AG09309 (cell line): ENCODE measurements around the gene EPHA2.

ENCODE experiments used
- DNase-seq: peaks from one replicate; pipeline ENCODE4 v3.0.0-alpha.2; 2010; ENCODE audit warnings: low read depth
- H3K4me3 ChIP-seq: 2 replicates; pipeline ENCODE4 v1.5.1; 2011; ENCODE audit warnings: mild to moderate bottlenecking, low read depth, low read length, moderate library complexity; ENCODE audit not compliant: control insufficient read depth
- CTCF ChIP-seq: IDR thresholded peaks from 2 replicates; pipeline ENCODE4 v1.5.1; 2011; ENCODE audit warnings: mild to moderate bottlenecking, low read depth, low read length, inconsistent platforms; ENCODE audit not compliant: insufficient read depth, control insufficient read depth; ENCODE audit errors: missing control alignments

The EPHA2 gene

DNA sequence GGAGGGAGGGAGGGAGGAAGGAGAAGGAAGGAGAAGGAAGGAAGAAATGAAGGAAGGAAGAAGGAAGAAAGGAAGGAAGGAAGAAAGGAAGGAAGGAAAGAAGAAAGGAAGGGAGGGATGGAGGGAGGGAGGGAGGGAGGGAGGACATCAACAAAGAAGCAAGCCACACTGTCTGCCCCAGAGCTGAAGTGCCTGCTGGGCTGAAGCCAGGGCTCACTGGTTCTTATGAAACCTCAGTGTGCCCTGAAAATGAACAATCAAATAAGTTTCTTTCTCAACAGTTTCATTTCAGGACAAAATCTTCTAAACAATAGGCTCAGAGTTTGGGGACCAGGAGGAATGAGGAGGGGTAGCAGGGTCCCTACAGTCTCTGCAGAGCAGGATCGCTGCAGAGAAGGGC, 35.4 kb upstream of the EPHA2 start:
- H3K4me3 ChIP-seq: no peak overlapping the region
- no peak for DNase-seq
- no peak for TF ChIP-seq CTCF

DNA sequence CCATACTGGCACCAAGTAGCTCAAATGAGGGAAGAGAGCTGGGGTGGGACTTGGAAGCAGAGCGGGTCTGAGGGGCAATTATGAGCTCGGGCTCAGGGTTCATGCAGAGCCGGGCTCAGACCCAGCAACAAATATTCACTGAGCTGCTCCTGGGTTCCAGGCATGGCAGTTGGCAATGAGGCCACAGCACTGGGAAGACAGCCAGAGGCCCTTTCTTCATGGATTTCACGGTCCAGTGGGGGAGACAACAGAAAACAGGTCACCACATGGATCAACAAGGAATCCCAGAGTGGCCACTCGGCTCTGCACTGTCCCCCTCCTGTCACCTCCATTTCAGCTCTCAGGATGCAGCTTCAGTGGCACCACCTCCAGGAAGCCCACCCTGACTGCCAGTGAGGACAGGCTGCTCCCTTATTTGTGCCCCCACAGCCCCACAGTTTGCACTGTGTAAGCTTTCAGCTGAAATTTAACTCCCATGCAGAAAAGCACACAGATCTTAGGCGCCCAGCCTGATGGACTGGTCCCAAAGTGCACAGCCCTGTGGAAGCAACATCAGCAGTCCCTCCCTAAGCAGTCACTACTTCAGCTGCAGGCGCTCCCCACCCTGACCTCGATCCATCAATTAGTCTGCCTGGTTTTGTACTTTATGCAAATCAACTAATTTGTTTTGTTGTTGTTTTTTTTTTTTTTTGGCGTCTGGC, 34.2 kb upstream of the EPHA2 start:
- DNase-seq: no peak
- TF ChIP-seq CTCF: no peak
- no peak overlapping the region for H3K4me3 ChIP-seq

DNA sequence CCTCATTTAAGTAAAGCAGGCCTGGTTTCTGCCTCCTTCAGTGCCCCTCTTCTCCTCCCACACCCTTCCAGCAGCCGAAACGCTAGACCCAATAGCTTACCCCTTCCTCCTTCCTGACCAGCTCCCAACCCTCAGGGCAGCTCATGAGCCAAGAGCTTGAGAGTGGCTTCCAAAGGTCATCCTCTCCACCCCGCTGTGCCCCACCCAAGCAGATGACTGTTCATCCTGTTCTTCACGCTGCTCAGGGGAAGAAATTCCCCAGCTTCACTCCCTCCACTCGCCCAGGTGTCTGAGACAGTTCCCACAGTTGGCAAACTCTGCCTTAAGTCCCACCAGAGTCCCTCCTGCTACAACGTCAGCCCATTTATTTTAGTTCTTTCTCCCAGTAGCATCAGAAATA, 33.1 kb upstream of the EPHA2 start:
- no peak for TF ChIP-seq CTCF
- DNase-seq: no peak
- no peak overlapping the region for H3K4me3 ChIP-seq

- TF ChIP-seq CTCF: peak; percentile 99
- peak; percentile 42 for DNase-seq
- H3K4me3 ChIP-seq: no peak overlapping the region
These were observed 32.0 kb upstream of the EPHA2 start for GRCh38 chr1:16187748-16188401.

DNA sequence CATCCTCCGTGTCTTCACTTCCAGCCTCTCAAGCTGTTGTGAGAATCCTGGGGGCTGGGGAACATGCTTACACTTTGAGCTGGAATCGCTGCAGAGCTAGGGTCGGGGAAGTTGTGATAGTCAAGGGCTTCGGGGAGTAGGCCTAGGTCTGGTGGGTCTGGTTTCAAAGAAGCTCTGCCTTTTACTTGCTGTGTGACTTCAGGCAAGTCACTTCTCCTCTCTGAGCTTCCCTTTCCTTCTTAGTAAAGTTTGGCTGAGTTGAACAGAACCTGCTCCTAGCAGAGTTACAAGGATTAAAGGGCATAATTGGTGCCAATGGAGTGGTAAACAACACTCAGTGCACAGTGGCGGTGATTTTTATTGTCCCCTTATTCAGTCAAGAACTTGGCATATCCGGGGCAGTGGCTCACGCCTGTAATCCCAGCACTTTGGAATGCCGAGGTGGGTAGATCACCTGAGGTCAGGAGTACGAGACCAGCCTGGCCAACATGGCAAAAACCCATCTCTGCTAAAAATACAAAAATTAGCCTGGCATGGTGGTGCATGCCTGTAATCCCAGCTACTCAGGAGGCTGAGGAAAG, 30.9 kb upstream of the EPHA2 start:
- H3K4me3 ChIP-seq: no peak overlapping the region
- no peak for TF ChIP-seq CTCF
- DNase-seq: no peak

- DNase-seq: no peak
- TF ChIP-seq CTCF: no peak
- no peak overlapping the region for H3K4me3 ChIP-seq
These were observed 28.9 kb upstream of the EPHA2 start for GRCh38 chr1:16184557-16185303.
